Tibial nerve (tissue), 4 donors: ENCODE measurements around the gene C2orf69. TPM values are rescaled to one million over a fixed set of nuclear protein-coding genes. Genes with fewer than 3 reads are reported as not detected.

Source experiments
- DNase-seq, 2 donors: peaks; one replicate each; pipeline ENCODE4 v3.0.0-alpha.2; 2019; ENCODE audit warnings: low spot score in 2 of 2
- H3K27ac ChIP-seq, 4 donors: fragments of 200-600 bp; sonication (generic) in 3 of 4; one replicate each; pipeline ENCODE4 v1.5.1; 2017 to 2019; ENCODE audit warnings: mild to moderate bottlenecking in 1 of 4
- H3K27me3 ChIP-seq, 2 donors: fragments of 200-600 bp; sonication (generic) in 1 of 2; one replicate each; pipeline versions ENCODE4 v1.5.1 to v1.6.0; 2017 to 2019
- H3K36me3 ChIP-seq, 3 donors: fragments of 200-600 bp; sonication (generic); one replicate each; pipeline ENCODE4 v1.5.1; 2018 to 2019
- H3K4me1 ChIP-seq, 4 donors: fragments of 200-600 bp; sonication (generic) in 3 of 4; one replicate each; pipeline ENCODE4 v1.5.1; 2017 to 2019
- H3K4me3 ChIP-seq, 4 donors: fragments of 200-600 bp; sonication (generic) in 3 of 4; one replicate each; pipeline ENCODE4 v1.5.1; 2017 to 2019; ENCODE audit warnings: mild to moderate bottlenecking in 1 of 4, moderate library complexity in 1 of 4
- H3K9me3 ChIP-seq, 4 donors: fragments of 200-600 bp; sonication (generic) in 3 of 4; one replicate each; pipeline ENCODE4 v1.5.1; 2017 to 2019
- EP300 ChIP-seq, 2 donors: sonication (generic); formaldehyde crosslinking; IDR thresholded peaks; one replicate each; pipeline ENCODE4 v1.6.1; 2017; ENCODE audit warnings: antibody characterized with exemption in 2 of 2, mild to moderate bottlenecking in 1 of 2
- POLR2A ChIP-seq, 2 donors: fragments of 450-650 bp; IDR thresholded peaks; one replicate each; pipeline ENCODE4 v1.6.1; 2017; ENCODE audit warnings: antibody characterized with exemption in 2 of 2, mild to moderate bottlenecking in 2 of 2, moderate library complexity in 2 of 2
- WGBS, 2 donors: methylation state at CpG; one replicate each; pipeline ENCODE4 v1.1.5; 2018; 5-methylcytosine and 5-hydroxymethylcytosine counted together
- total RNA-seq, 4 donors: library from RNA; depleted of rRNA; stranded (reverse); fragments of >200 nt; gene quantifications; one replicate each; pipeline ENCODE4 v1.1.0, GENCODE V29; 2016
- TF ChIP-seq, protein P1 (sequence below), 5 experiments: fragments of 200-600 bp in 3 of 5; fragments of 450-650 bp in 2 of 5; sonication (generic) in 3 of 5; IDR thresholded peaks; one replicate each; pipeline ENCODE4 v1.5.1; 2016 to 2019; ENCODE audit warnings: antibody characterized with exemption in 5 of 5, mild to moderate bottlenecking in 3 of 5, moderate library complexity in 2 of 5

C2orf69 gene
- total RNA-seq, 4 donors from 2014 or later, result 6.1 to 14.3 (median 9.3) TPM

DNA sequence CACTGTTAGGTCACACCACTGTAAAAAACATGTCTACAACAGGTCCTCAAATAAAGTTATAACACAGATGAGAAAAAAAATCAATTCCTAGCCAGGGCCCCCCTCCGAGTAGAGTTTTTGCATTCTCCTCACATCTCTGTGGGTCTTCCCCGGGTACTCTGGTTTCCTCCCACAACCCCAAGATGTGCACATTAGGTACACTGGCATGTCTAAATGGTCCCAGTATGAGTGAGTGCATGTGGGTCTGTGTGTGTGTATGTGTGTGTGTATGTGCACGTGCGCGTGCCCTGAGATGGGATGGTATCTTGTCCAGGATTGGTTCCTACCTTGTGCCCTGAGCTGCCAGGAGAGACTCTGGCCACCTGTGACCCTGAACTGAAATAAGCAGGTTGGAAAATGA lies 39.3 kb downstream of the C2orf69 start:
- no peak overlapping the region for H3K27ac ChIP-seq
- peaks cover 0 to 20% (median 12%) of the 10 kb centered on the region in 4 donors for H3K4me1 ChIP-seq
- TF ChIP-seq POLR2A (IDR thresholded peaks at IDR 0.05) (no peak), EP300 (IDR thresholded peaks at IDR 0.05) (no peak)
- TF ChIP-seq, protein P1, sequence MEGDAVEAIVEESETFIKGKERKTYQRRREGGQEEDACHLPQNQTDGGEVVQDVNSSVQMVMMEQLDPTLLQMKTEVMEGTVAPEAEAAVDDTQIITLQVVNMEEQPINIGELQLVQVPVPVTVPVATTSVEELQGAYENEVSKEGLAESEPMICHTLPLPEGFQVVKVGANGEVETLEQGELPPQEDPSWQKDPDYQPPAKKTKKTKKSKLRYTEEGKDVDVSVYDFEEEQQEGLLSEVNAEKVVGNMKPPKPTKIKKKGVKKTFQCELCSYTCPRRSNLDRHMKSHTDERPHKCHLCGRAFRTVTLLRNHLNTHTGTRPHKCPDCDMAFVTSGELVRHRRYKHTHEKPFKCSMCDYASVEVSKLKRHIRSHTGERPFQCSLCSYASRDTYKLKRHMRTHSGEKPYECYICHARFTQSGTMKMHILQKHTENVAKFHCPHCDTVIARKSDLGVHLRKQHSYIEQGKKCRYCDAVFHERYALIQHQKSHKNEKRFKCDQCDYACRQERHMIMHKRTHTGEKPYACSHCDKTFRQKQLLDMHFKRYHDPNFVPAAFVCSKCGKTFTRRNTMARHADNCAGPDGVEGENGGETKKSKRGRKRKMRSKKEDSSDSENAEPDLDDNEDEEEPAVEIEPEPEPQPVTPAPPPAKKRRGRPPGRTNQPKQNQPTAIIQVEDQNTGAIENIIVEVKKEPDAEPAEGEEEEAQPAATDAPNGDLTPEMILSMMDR (IDR thresholded peaks at IDR 0.05), result no peak
- H3K4me3 ChIP-seq, result no peak overlapping the region
- no peaks in the 10 kb centered on the region for H3K27me3 ChIP-seq
- H3K9me3 ChIP-seq, result no peaks in the 10 kb centered on the region
- H3K36me3 ChIP-seq, result peaks cover 0 to 32% (median 0%) of the 10 kb centered on the region in 3 donors
- no peak for DNase-seq
- WGBS, 2 donors, result 93 to 94% methylated on average over 5 of the region's 5 CpGs

GRCh38 chr2:199951023-199951422 lies 39.9 kb downstream of the C2orf69 start:
- H3K36me3 ChIP-seq, result peaks cover 0 to 26% (median 0%) of the 10 kb centered on the region in 3 donors
- no peaks in the 10 kb centered on the region for H3K9me3 ChIP-seq
- DNase-seq, result no peak
- H3K27me3 ChIP-seq, result no peaks in the 10 kb centered on the region
- TF ChIP-seq EP300 (IDR thresholded peaks at IDR 0.05) (no peak), POLR2A (IDR thresholded peaks at IDR 0.05) (no peak)
- TF ChIP-seq, protein P1 (IDR thresholded peaks at IDR 0.05), result no peak
- H3K4me1 ChIP-seq, result peaks cover 0 to 20% (median 12%) of the 10 kb centered on the region in 4 donors
- WGBS, 2 donors, result 43 to 67% methylated on average over 1 of the region's 1 CpG
- H3K4me3 ChIP-seq, result no peak overlapping the region
- H3K27ac ChIP-seq, result no peak overlapping the region

DNA sequence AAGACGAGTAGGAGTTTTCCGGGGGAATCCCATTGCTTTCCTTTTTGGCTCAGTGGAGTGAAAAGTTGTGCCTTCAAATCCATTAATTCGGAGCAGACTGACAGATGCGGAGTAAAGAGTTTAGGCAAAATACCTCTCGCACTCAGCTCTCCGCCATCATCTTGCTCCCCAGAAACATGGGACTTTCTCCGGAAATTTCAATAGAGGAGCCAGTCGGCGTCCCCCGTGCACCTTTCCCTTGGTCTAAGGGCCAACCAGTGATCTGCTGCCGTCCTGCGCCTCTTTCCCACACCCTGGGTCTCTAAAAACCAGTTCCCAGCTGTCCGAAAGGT lies 43.9 kb downstream of the C2orf69 start:
- DNase-seq, result no peak
- peak overlapping the region; percentile 62 to 81 (median 76) for H3K4me3 ChIP-seq
- peaks cover 2 to 17% (median 3%) of the 10 kb centered on the region in 3 donors for H3K36me3 ChIP-seq
- H3K27ac ChIP-seq, result peak overlapping the region; percentile 68 to 94 (median 90)
- no peaks in the 10 kb centered on the region for H3K9me3 ChIP-seq
- TF ChIP-seq, protein P1 (IDR thresholded peaks at IDR 0.05), result no peak
- H3K27me3 ChIP-seq, result no peaks in the 10 kb centered on the region
- H3K4me1 ChIP-seq, result peaks cover 0 to 45% (median 21%) of the 10 kb centered on the region in 4 donors
- WGBS, 2 donors, result 0% methylated on average over 12 to 13 of the region's 13 CpGs

DNA sequence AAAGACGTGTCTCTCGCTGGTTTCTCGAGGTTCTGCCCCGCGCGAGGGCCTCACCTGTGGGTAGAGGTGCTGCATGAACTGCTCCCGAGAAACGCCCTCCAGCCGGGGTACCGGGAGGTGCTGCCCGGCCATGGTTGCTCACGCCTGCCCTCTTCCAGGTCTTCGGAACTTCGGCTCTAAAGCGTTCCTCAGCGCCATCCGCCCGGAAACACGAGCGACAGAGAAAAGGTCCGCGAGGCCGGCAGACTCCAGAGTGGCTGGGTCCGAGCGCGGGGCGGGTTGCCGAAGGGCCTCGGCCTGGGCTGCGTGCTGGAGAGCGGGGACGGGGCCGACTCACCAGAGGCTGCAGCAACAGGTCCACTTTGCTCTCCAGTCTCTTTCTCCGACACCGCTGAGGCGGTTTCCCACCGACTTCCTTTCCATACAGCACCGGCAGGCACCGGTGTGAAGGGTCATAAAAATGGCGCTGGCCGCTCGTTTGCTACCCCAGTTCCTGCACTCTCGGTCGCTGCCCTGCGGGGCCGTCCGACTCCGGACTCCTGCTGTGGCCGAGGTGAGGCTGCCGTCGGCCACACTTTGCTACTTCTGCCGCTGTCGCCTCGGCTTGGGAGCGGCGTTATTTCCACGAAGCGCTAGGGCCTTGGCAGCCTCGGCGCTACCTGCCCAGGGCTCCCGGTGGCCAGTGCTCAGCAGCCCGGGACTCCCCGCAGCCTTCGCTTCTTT lies 44.4 kb downstream of the C2orf69 start, which contains the start of the genes MAIP1 and TYW5:
Gene MAIP1, plus strand, starts transcription at position 244 of the 723 bp plus-strand sequence. Its CDS starts 217 bp downstream, at position 461.
Gene TYW5, minus strand, starts transcription at position 153 of the 723 bp plus-strand sequence. Its CDS starts 21 bp downstream, at position 132.
- H3K36me3 ChIP-seq, result peaks cover 3 to 19% (median 7%) of the 10 kb centered on the region in 3 donors
- peak; percentile 57 to 73 for DNase-seq
- no peaks in the 10 kb centered on the region for H3K27me3 ChIP-seq
- H3K9me3 ChIP-seq, result no peaks in the 10 kb centered on the region
- TF ChIP-seq EP300 (IDR thresholded peaks at IDR 0.05) (peak in 1 of 2 donors; percentile 86), POLR2A (IDR thresholded peaks at IDR 0.05) (peak; percentile 7 to 49)
- TF ChIP-seq, protein P1 (IDR thresholded peaks at IDR 0.05), result peak in 3 of 5 experiments; percentile 11 to 63 (median 54)
- H3K27ac ChIP-seq, result peak within 1 kb of the TSS; percentile 68 to 94 (median 90)
- 0 to 1% methylated on average over 23 to 49 of the region's 64 CpGs for whole genome bisulfite sequencing, 2 donors
- H3K4me1 ChIP-seq, result peaks cover 0 to 45% (median 21%) of the 10 kb centered on the region in 4 donors
- H3K4me3 ChIP-seq, result peak within 1 kb of the TSS; percentile 62 to 81 (median 76)

GRCh38 chr2:199956062-199956380 lies 44.9 kb downstream of the C2orf69 start:
- H3K27me3 ChIP-seq, result no peaks in the 10 kb centered on the region
- peak overlapping the region; percentile 62 to 81 (median 76) for H3K4me3 ChIP-seq
- no peaks in the 10 kb centered on the region for H3K9me3 ChIP-seq
- peaks cover 0 to 45% (median 21%) of the 10 kb centered on the region in 4 donors for H3K4me1 ChIP-seq
- peaks cover 3 to 24% (median 7%) of the 10 kb centered on the region in 3 donors for H3K36me3 ChIP-seq
- H3K27ac ChIP-seq, result peak overlapping the region; percentile 68 to 94 (median 90)
- TF ChIP-seq EP300 (IDR thresholded peaks at IDR 0.05) (no peak), POLR2A (IDR thresholded peaks at IDR 0.05) (no peak)
- TF ChIP-seq, protein P1 (IDR thresholded peaks at IDR 0.05), result no peak
- WGBS, 2 donors, result 0 to 1% methylated on average over 6 to 8 of the region's 10 CpGs
- no peak for DNase-seq
